Measurements from ENCODE around the gene LAMC3.
"Not testable (repeated sequence)": the region's sequence is repeated elsewhere in the genome, so short reads cannot be mapped to it uniquely, and the experiment has no call there.

The LAMC3 gene

GRCh38 chr9:130997925-130998596 is 10.9 kb upstream of the LAMC3 start:
- no peak overlapping the region for H3K4me3 ChIP-seq (ENCODE audit: low read depth, low read length)
- H3K36me3 ChIP-seq (replicated peaks), result no peaks in the 10 kb centered on the region
- H3K27ac ChIP-seq, result no peak overlapping the region
- in situ Hi-C loops (cut with HindIII; ENCODE audit: low pct_ligation_motif_present, low sequenced_read_pairs), result no loop called here
- TF ChIP-seq CTCF (IDR thresholded peaks at IDR 0.05; ENCODE audit: low read depth, low read length, missing control alignments), result peak; percentile 92
- peaks cover 54% of the 10 kb centered on the region for H3K27me3 ChIP-seq (replicated peaks)
- peak; percentile 54 for DNase-seq

- no peak for DNase-seq
- peaks cover 54% of the 10 kb centered on the region for H3K27me3 ChIP-seq (replicated peaks)
- H3K27ac ChIP-seq, result no peak overlapping the region
- no peak overlapping the region for H3K4me3 ChIP-seq (ENCODE audit: low read depth, low read length)
- in situ Hi-C loops (cut with HindIII; ENCODE audit: low pct_ligation_motif_present, low sequenced_read_pairs), result no loop called here
- no peaks in the 10 kb centered on the region for H3K36me3 ChIP-seq (replicated peaks)
- no peak for TF ChIP-seq CTCF (IDR thresholded peaks at IDR 0.05; ENCODE audit: low read depth, low read length, missing control alignments)
Observed at GRCh38 chr9:130998597-130999244, 10.3 kb upstream of the LAMC3 start.

GRCh38 chr9:130999245-130999623 is 9.7 kb upstream of the LAMC3 start:
- no peak overlapping the region for H3K4me3 ChIP-seq (ENCODE audit: low read depth, low read length)
- in situ Hi-C loops (cut with HindIII; ENCODE audit: low pct_ligation_motif_present, low sequenced_read_pairs), result no loop called here
- H3K36me3 ChIP-seq (replicated peaks), result no peaks in the 10 kb centered on the region
- DNase-seq, result no peak
- H3K27ac ChIP-seq, result no peak overlapping the region
- TF ChIP-seq CTCF (IDR thresholded peaks at IDR 0.05; ENCODE audit: low read depth, low read length, missing control alignments), result no peak
- peaks cover 58% of the 10 kb centered on the region for H3K27me3 ChIP-seq (replicated peaks)

- H3K4me3 ChIP-seq (ENCODE audit: low read depth, low read length); in situ Hi-C loops (cut with HindIII; ENCODE audit: low pct_ligation_motif_present, low sequenced_read_pairs); H3K36me3 ChIP-seq (replicated peaks); DNase-seq: not testable (repeated sequence)
- Histone ChIP-seq H3K27me3 (replicated peaks) (peaks cover 61% of the 10 kb centered on the region), H3K27ac (peak overlapping the region; percentile 7)
Observed at GRCh38 chr9:131000526-131000925, 8.4 kb upstream of the LAMC3 start.

GRCh38 chr9:131001021-131001420 is 8.0 kb upstream of the LAMC3 start:
- no peak for DNase-seq
- H3K4me3 ChIP-seq (ENCODE audit: low read depth, low read length), result no peak overlapping the region
- TF ChIP-seq CTCF (IDR thresholded peaks at IDR 0.05; ENCODE audit: low read depth, low read length, missing control alignments), result no peak
- H3K27me3 ChIP-seq (replicated peaks), result peaks cover 59% of the 10 kb centered on the region
- no peaks in the 10 kb centered on the region for H3K36me3 ChIP-seq (replicated peaks)
- in situ Hi-C loops (cut with HindIII; ENCODE audit: low pct_ligation_motif_present, low sequenced_read_pairs), result no loop called here
- peak overlapping the region; percentile 7 for H3K27ac ChIP-seq

- in situ Hi-C loops (cut with HindIII; ENCODE audit: low pct_ligation_motif_present, low sequenced_read_pairs), result no loop called here
- Histone ChIP-seq H3K27ac (no peak overlapping the region), H3K4me3 (ENCODE audit: low read depth, low read length) (no peak overlapping the region), H3K36me3 (replicated peaks) (no peaks in the 10 kb centered on the region), H3K27me3 (replicated peaks) (peaks cover 63% of the 10 kb centered on the region)
- no peak for DNase-seq
- TF ChIP-seq CTCF (IDR thresholded peaks at IDR 0.05; ENCODE audit: low read depth, low read length, missing control alignments), result no peak
Observed at GRCh38 chr9:131001990-131002389, 7.0 kb upstream of the LAMC3 start.

Data from brain microvascular endothelial cell (primary cell).